Measurements from ENCODE around the gene SIGMAR1.

GRCh38 chr9:34590381-34591247, 47.0 kb downstream of the SIGMAR1 start:
- TF ChIP-seq CTCF (IDR thresholded peaks at IDR 0.05) (no peak), POLR2A (IDR thresholded peaks at IDR 0.05) (no peak)

All from adrenal gland (tissue), 5 donors.